ENCODE data around the gene PGAP2. TPM values are rescaled to one million over a fixed set of nuclear protein-coding genes. Genes with fewer than 3 reads are reported as not detected.
A peak's percentile ranks its signal among the peaks of the same experiment; 100 is the strongest.

The PGAP2 gene
- total RNA-seq, 1 experiment from 2014 or later: 37.4 TPM

- Histone ChIP-seq H3K27ac (ENCODE audit: insufficient read length, low read depth, low read length) (no peak overlapping the region), H3K4me2 (ENCODE audit: insufficient read depth, insufficient read length, low read length) (no peak overlapping the region), H3K56ac (ENCODE audit: insufficient read length, low read depth, low read length) (no peak overlapping the region), H2BK5ac (ENCODE audit: insufficient read length, low read length) (no peak overlapping the region), H3K4me1 (ENCODE audit: insufficient read depth, low read length) (peaks cover 3% of the 10 kb centered on the region; the same call in 1 of the 2 replicates), H3K27me3 (ENCODE audit: insufficient read depth, low read length) (no peaks in the 10 kb centered on the region), H3K18ac (ENCODE audit: insufficient read length, low read depth, low read length) (no peak overlapping the region), H3K9me3 (ENCODE audit: control insufficient read depth, low read depth, low read length) (no peaks in the 10 kb centered on the region), H3K4ac (ENCODE audit: low read depth, low read length) (no peak overlapping the region), H4K8ac (replicated peaks; ENCODE audit: insufficient read length, low read depth, low read length) (no peak overlapping the region), H3K79me1 (ENCODE audit: insufficient read depth, low read depth, low read length, poor library complexity, severe bottlenecking) (no peaks in the 10 kb centered on the region), H2BK120ac (ENCODE audit: low read depth, low read length, poor library complexity, severe bottlenecking) (no peak overlapping the region), H3K14ac (ENCODE audit: insufficient read depth, low read length) (no peak overlapping the region; the same call in 1 of the 2 replicates), H2AK5ac (ENCODE audit: insufficient read length, low read length) (no peak overlapping the region), H3K9ac (ENCODE audit: extremely low read depth, insufficient read length, low read length) (no peak overlapping the region), H3K23me2 (ENCODE audit: insufficient read length, low read depth, low read length, poor library complexity, severe bottlenecking) (no peaks in the 10 kb centered on the region), H2BK12ac (ENCODE audit: insufficient read length, low read depth, low read length) (no peak overlapping the region), H3T11ph (ENCODE audit: low read length) (no peak overlapping the region), H4K5ac (ENCODE audit: insufficient read length, low read depth, low read length) (no peak overlapping the region), H2BK20ac (ENCODE audit: low read depth, low read length, poor library complexity, severe bottlenecking) (no peak overlapping the region), H3K79me2 (ENCODE audit: insufficient read depth, low read length) (no peaks in the 10 kb centered on the region), H3K23ac (ENCODE audit: insufficient read length, low read depth, low read length) (no peak overlapping the region), H4K20me1 (ENCODE audit: control insufficient read depth, insufficient read depth, insufficient read length) (no peaks in the 10 kb centered on the region), H2BK15ac (ENCODE audit: low read depth, low read length) (no peak overlapping the region), H4K91ac (ENCODE audit: insufficient read length, low read depth, low read length) (no peak overlapping the region), H2AFZ (ENCODE audit: low read length) (no peak overlapping the region)
- no peaks in the 10 kb centered on the region for H3K27me3 Mint-ChIP-seq (ENCODE audit: low read depth)
- TF ChIP-seq CTCF (conservative IDR thresholded peaks at IDR 0.05): no peak
- H3K27ac Mint-ChIP-seq: peak overlapping the region in 1 of 3 experiments; percentile 16; a peak in 2 of 7 replicates
- no CpG with 5 or more reads among the region's 4 CpGs for WGBS (ENCODE audit: extremely low coverage, insufficient read length, low lambda C conversion rate)
- H3K9me3 Mint-ChIP-seq: no peaks in the 10 kb centered on the region
- peaks cover 12 to 15% of the 10 kb centered on the region in 2 experiments for H3K4me1 Mint-ChIP-seq
- no peak for DNase-seq
- H3K4me3 Mint-ChIP-seq: no peak overlapping the region
- peaks cover 0 to 14% (median 3%) of the 10 kb centered on the region in 3 experiments; a peak in 3 of 7 replicates for H3K36me3 Mint-ChIP-seq (ENCODE audit: insufficient read depth in 1 of 3, low read depth in 3 of 3)
These were observed 7.5 kb downstream of the PGAP2 start for GRCh38 chr11:3815845-3816244.
